Right lobe of liver (tissue), 4 donors: ENCODE results near the gene GFPT1.

Experiments
- CTCF ChIP-seq, 4 donors: fragments of 200-600 bp in 3 of 4; fragments of 450-650 bp in 1 of 4; IDR thresholded peaks; one replicate each; pipeline versions ENCODE4 v1.5.1 to v1.8.0; 2016 to 2022; ENCODE audit warnings: antibody characterized with exemption in 4 of 4, mild to moderate bottlenecking in 2 of 4
- POLR2A ChIP-seq: fragments of 450-650 bp; IDR thresholded peaks from one replicate; pipeline ENCODE4 v1.6.1; 2017; ENCODE audit warnings: antibody characterized with exemption, mild to moderate bottlenecking
- donor health status: DM: no; HTN: no; CAD: no.
- donor health status: DM: no; HTN: no; CAD: no.
- donor health status: DM: no; HTN: yes; CAD: no.

- TF ChIP-seq CTCF (IDR thresholded peaks at IDR 0.05) = no peak
- no peak for TF ChIP-seq POLR2A
Observed at GRCh38 chr2:69298261-69298660, 88.8 kb downstream of the GFPT1 start.
